ENCODE data around the gene TRAPPC2B.

The TRAPPC2B gene

GRCh38 chr19:57362997-57363687 lies at the start of gene TRAPPC2B, which contains the start of gene ZNF547:
Gene TRAPPC2B, plus strand, starts transcription at chr19:57363551. Its CDS starts 1,283 bp downstream, at chr19:57364834.
Gene ZNF547, plus strand, starts transcription at chr19:57363551. Its CDS starts 5,005 bp downstream, at chr19:57368556.
- peak; percentile 99 for DNase-seq

- DNase-seq: no peak
Measured at GRCh38 chr19:57314146-57314545, 49.2 kb upstream of the TRAPPC2B start.

- no peak for DNase-seq
Measured at GRCh38 chr19:57317503-57317902, 45.8 kb upstream of the TRAPPC2B start.

GRCh38 chr19:57319869-57320179 lies 43.5 kb upstream of the TRAPPC2B start:
- DNase-seq: no peak

- peak; percentile 93 for DNase-seq
Measured at GRCh38 chr19:57320180-57321084, 42.9 kb upstream of the TRAPPC2B start, which contains the start of gene ZNF543. Gene ZNF543, plus strand, starts transcription at chr19:57320472. Its CDS starts 382 bp downstream, at chr19:57320854.

GRCh38 chr19:57321116-57321515 lies 42.2 kb upstream of the TRAPPC2B start:
- DNase-seq: no peak

- DNase-seq: no peak
Measured at GRCh38 chr19:57321751-57322150, 41.6 kb upstream of the TRAPPC2B start.

GRCh38 chr19:57324992-57325391 lies 38.4 kb upstream of the TRAPPC2B start:
- no peak for DNase-seq

GRCh38 chr19:57327993-57328392 lies 35.4 kb upstream of the TRAPPC2B start:
- DNase-seq: no peak

- DNase-seq: no peak
Measured at GRCh38 chr19:57334191-57334590, 29.2 kb upstream of the TRAPPC2B start.

- DNase-seq: no peak
Measured at GRCh38 chr19:57338877-57339276, 24.5 kb upstream of the TRAPPC2B start.

- DNase-seq: no peak
Measured at GRCh38 chr19:57342582-57342981, 20.8 kb upstream of the TRAPPC2B start.

GRCh38 chr19:57348136-57348535 lies 15.2 kb upstream of the TRAPPC2B start:
- no peak for DNase-seq

GRCh38 chr19:57350877-57351805 lies 12.2 kb upstream of the TRAPPC2B start, which contains the start of gene ZNF304:
Gene ZNF304, plus strand, starts transcription at chr19:57351271. Its CDS starts 394 bp downstream, at chr19:57351665.
- DNase-seq: peak; percentile 84

- DNase-seq: no peak
Measured at GRCh38 chr19:57351867-57352266, 11.5 kb upstream of the TRAPPC2B start.

- DNase-seq: no peak
Measured at GRCh38 chr19:57355916-57356315, 7.4 kb upstream of the TRAPPC2B start.

GRCh38 chr19:57357406-57357805 lies 5.9 kb upstream of the TRAPPC2B start:
- DNase-seq: no peak

- no peak for DNase-seq
Measured at GRCh38 chr19:57359300-57359699, 4.1 kb upstream of the TRAPPC2B start.

- DNase-seq: no peak
Measured at GRCh38 chr19:57362419-57362818, 932 bp upstream of the TRAPPC2B start.

- no peak for DNase-seq
Measured at GRCh38 chr19:57363688-57364181, 384 bp downstream of the TRAPPC2B start.

- DNase-seq: no peak
Measured at GRCh38 chr19:57366776-57367175, 3.4 kb downstream of the TRAPPC2B start.

GRCh38 chr19:57374179-57374578 lies 10.8 kb downstream of the TRAPPC2B start:
- no peak for DNase-seq

Measured in CD4-positive, alpha-beta T cell treated with Interleukin-4 for 4 hours (primary cell).